ENCODE measurements around the gene HNF4A.

DNA sequence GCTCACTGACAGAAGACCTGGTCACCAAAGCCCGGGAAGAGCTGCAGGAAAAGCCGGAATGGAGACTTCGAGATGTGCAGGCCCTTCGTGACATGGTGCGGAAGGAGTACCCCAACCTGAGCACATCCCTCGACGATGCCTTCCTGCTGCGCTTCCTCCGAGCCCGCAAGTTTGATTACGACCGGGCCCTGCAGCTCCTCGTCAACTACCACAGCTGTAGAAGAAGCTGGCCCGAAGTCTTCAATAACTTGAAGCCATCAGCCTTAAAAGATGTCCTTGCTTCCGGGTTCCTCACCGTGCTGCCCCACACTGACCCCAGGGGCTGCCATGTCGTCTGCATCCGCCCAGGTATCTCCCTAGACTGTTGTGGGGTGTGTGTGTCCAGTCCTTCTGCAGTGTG is 124.6 kb downstream of the HNF4A start:
- TF ChIP-seq POLR2A (IDR thresholded peaks at IDR 0.05; ENCODE audit: low read depth, low read length) (no peak), JUN (IDR thresholded peaks at IDR 0.05; ENCODE audit: borderline replicate concordance, insufficient read depth, insufficient read length, low read depth) (no peak), POLR2AphosphoS5 (IDR thresholded peaks at IDR 0.05; ENCODE audit: insufficient read depth, low read depth, low read length) (no peak), MYC (IDR thresholded peaks at IDR 0.05; ENCODE audit: low read depth, low read length) (no peak), EZH2 (IDR thresholded peaks at IDR 0.05; ENCODE audit: borderline replicate concordance, low read depth, low read length, severe bottlenecking) (no peak)
- TF ChIP-seq, protein P1, sequence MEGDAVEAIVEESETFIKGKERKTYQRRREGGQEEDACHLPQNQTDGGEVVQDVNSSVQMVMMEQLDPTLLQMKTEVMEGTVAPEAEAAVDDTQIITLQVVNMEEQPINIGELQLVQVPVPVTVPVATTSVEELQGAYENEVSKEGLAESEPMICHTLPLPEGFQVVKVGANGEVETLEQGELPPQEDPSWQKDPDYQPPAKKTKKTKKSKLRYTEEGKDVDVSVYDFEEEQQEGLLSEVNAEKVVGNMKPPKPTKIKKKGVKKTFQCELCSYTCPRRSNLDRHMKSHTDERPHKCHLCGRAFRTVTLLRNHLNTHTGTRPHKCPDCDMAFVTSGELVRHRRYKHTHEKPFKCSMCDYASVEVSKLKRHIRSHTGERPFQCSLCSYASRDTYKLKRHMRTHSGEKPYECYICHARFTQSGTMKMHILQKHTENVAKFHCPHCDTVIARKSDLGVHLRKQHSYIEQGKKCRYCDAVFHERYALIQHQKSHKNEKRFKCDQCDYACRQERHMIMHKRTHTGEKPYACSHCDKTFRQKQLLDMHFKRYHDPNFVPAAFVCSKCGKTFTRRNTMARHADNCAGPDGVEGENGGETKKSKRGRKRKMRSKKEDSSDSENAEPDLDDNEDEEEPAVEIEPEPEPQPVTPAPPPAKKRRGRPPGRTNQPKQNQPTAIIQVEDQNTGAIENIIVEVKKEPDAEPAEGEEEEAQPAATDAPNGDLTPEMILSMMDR (IDR thresholded peaks at IDR 0.05; ENCODE audit: extremely low read depth in 1 of 2, insufficient read depth in 1 of 2, low read depth in 1 of 2, low read length in 2 of 2) = no peak
- TF ChIP-seq, protein P2, sequence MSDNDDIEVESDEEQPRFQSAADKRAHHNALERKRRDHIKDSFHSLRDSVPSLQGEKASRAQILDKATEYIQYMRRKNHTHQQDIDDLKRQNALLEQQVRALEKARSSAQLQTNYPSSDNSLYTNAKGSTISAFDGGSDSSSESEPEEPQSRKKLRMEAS (IDR thresholded peaks at IDR 0.05; ENCODE audit: insufficient read depth, insufficient read length) = no peak
